ENCODE data around the gene ZMYND8.

The ZMYND8 gene

DNA sequence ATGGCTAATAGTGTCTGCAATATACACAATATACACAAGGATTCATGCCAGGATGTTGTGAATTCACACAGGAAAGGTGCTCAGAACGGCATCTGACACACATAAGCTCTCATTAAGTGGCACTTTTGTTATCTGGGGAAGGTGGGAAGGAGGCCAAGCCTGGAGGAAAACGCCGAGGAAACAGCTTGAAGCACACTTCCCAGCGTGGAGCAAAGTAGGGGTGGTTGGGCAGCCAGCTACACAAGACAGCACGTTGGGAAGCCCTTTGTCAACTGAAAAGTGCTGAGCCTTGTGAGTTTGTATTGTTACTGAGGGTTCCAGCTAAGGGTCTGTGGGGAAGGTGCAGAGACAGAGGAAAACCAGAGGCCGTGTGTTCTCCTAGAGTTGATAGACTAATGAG lies 181.0 kb downstream of the ZMYND8 start:
- DNase-seq (ENCODE audit: low read depth, low spot score) = no peak
- H3K4me3 ChIP-seq (ENCODE audit: low read depth, low read length) = no peak overlapping the region
- TF ChIP-seq, protein P1, sequence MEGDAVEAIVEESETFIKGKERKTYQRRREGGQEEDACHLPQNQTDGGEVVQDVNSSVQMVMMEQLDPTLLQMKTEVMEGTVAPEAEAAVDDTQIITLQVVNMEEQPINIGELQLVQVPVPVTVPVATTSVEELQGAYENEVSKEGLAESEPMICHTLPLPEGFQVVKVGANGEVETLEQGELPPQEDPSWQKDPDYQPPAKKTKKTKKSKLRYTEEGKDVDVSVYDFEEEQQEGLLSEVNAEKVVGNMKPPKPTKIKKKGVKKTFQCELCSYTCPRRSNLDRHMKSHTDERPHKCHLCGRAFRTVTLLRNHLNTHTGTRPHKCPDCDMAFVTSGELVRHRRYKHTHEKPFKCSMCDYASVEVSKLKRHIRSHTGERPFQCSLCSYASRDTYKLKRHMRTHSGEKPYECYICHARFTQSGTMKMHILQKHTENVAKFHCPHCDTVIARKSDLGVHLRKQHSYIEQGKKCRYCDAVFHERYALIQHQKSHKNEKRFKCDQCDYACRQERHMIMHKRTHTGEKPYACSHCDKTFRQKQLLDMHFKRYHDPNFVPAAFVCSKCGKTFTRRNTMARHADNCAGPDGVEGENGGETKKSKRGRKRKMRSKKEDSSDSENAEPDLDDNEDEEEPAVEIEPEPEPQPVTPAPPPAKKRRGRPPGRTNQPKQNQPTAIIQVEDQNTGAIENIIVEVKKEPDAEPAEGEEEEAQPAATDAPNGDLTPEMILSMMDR (IDR thresholded peaks at IDR 0.05; ENCODE audit: low read depth, low read length) = no peak
- in situ Hi-C loops (cut with HindIII; ENCODE audit: low sequenced_read_pairs) = no loop called here

DNA sequence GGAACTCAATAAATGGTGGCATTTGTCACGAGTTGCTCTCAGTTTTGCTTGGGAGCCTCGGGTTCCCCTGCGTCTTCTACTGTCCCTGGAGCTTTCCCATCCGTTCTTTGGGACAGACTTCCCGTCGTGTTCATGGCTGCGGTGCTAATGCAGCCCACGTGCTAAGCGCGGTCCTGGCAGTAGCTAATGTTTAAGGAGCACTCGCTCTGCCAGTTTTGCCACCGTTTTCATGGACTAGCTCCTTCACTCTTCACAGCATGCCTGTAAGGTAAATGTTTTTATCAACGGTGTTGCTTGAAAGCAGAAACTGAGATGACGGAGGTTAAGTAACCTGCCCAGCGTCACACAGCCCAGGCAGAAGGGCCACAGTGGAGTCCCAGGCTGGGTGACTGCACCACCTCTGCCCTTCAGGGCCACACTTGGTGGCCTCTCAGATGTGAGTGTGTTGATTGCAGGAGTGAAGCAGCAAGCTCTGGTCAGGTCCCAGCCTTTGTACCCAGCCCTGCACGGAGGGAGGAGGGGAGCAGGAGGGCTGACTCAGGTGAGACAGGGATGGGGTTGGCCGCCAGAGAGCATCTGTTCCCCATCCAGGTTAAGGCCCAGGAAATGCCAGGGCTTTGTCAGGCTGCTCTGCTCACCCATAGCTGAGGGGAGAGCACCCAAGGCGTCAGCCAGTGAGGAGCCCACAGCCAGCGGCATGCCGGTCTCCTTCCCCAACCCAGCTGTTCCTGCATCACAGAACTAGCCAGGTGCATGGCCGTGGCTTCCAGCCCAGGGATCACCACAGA lies 181.8 kb downstream of the ZMYND8 start:
- TF ChIP-seq, protein P1 (IDR thresholded peaks at IDR 0.05; ENCODE audit: low read depth, low read length) = no peak
- in situ Hi-C loops (cut with HindIII; ENCODE audit: low sequenced_read_pairs) = no loop called here
- DNase-seq (ENCODE audit: low read depth, low spot score) = no peak
- H3K4me3 ChIP-seq (ENCODE audit: low read depth, low read length) = no peak overlapping the region

DNA sequence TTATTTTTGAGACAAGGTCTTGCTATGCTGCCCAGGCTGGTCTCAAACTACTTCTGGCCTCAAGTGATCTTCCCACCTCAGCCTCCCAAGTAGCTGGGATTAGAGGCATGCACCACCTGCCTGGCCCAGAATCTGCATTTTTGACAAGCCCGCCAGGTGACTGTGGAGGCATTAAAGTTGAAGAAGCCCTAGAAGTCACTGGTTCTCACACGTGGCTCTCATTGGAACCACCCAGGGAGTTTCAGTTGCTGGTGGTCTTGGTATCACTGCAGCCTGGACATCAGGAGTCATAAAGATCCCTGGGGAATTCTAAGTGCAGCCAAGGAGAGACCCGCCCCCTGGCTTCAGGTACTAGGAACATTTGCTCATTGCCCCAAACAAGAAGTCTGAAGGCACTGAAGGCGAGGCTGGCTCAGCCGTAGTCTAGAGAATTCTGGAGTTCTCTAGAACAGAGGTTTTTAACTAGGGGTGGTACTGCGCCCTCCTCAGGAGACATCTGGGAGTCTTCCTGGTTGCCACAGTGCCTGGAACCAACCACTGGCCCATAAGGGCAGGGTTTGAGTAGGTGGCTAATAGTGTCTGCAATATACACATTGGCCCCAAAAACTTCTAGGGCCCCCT lies 182.8 kb downstream of the ZMYND8 start:
- no peak overlapping the region for H3K4me3 ChIP-seq (ENCODE audit: low read depth, low read length)
- TF ChIP-seq, protein P1 (IDR thresholded peaks at IDR 0.05; ENCODE audit: low read depth, low read length) = no peak
- in situ Hi-C loops (cut with HindIII; ENCODE audit: low sequenced_read_pairs) = no loop called here
- DNase-seq (ENCODE audit: low read depth, low spot score) = no peak

DNA sequence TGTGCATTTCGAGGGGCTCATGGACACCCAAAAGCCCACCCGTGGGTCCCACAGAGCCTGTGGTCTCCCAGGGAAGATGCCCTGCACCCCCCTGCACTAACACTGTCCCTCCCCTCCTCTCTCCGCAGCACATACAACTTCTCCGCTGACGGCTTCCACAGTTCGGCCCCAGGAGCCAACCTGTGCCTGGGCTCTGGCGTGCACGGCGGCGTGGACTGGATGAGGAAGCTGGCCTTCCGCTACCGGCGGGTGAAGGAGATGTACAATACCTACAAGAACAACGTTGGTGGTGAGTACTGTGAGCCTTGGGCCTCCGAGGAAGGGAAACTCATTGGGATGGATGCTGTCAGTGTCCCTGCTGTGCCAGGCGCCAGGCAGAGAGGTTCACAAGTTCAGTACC lies 183.9 kb downstream of the ZMYND8 start:
- TF ChIP-seq, protein P1 (IDR thresholded peaks at IDR 0.05; ENCODE audit: low read depth, low read length) = no peak
- no peak for DNase-seq (ENCODE audit: low read depth, low spot score)
- in situ Hi-C loops (cut with HindIII; ENCODE audit: low sequenced_read_pairs) = no loop called here

DNA sequence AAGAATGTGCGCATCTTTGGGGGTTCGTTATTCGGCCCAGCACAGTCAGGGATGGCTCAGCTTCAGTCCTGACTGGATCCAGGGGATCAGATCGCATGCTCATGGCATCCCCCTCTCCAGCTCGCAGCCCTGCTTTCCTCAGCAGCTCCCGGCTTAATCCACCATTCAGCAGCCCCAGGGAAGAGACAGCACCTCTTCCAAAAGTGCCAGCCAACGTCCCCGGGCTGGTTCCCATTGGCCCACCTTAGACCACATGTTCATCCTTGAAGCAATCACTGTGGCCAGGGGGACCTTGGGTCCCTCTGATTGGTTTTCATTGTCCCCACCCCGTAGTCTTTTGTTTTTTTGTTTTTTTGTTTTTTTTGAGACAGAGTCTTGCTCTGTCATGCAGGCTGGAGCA lies 188.7 kb downstream of the ZMYND8 start:
- H3K4me3 ChIP-seq (ENCODE audit: low read depth, low read length) = no peak overlapping the region
- in situ Hi-C loops (cut with HindIII; ENCODE audit: low sequenced_read_pairs) = no loop called here
- TF ChIP-seq, protein P1 (IDR thresholded peaks at IDR 0.05; ENCODE audit: low read depth, low read length) = no peak
- no peak for DNase-seq (ENCODE audit: low read depth, low spot score)

More for the DNA sequence above, 183.9 kb downstream of the ZMYND8 start:
- no peak overlapping the region for H3K4me3 ChIP-seq (ENCODE audit: low read depth, low read length)

DNA sequence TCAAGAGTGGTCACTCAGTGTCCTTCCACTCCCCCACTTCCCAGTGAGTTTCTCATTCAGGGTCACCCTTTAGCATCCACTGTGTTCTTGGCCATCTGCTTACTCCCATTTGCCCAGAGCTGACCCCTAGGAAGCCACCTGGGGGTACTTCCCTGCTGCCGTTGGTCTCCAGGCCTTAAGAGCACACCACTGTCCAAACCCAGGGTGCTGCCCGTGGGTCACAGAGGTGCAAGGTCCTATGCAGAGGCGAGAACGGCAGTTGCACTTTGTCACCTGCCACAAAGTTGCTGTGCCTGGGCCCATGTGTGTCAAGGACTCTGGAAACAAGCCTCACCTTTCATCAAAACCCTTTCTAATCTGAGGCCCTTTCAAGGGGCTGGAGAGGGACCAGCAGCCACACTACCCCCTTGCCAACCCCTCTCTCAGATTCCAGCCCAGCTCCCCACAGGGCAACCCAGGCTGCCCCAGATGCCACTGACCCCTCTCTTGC lies 191.1 kb downstream of the ZMYND8 start:
- no peak overlapping the region for H3K4me3 ChIP-seq (ENCODE audit: low read depth, low read length)
- in situ Hi-C loops (cut with HindIII; ENCODE audit: low sequenced_read_pairs) = no loop called here
- DNase-seq (ENCODE audit: low read depth, low spot score) = no peak
- TF ChIP-seq, protein P1 (IDR thresholded peaks at IDR 0.05; ENCODE audit: low read depth, low read length) = no peak

Measured in astrocyte of the spinal cord (primary cell).